HG03571 (cell line): ENCODE results near the gene JAK1.

ENCODE experiments used
- ATAC-seq: cut with Tn5 transposase; IDR thresholded peaks from one replicate; pipeline ENCODE4 v1.9.1; 2021; ENCODE audit not compliant: unreplicated experiment

The JAK1 gene

DNA sequence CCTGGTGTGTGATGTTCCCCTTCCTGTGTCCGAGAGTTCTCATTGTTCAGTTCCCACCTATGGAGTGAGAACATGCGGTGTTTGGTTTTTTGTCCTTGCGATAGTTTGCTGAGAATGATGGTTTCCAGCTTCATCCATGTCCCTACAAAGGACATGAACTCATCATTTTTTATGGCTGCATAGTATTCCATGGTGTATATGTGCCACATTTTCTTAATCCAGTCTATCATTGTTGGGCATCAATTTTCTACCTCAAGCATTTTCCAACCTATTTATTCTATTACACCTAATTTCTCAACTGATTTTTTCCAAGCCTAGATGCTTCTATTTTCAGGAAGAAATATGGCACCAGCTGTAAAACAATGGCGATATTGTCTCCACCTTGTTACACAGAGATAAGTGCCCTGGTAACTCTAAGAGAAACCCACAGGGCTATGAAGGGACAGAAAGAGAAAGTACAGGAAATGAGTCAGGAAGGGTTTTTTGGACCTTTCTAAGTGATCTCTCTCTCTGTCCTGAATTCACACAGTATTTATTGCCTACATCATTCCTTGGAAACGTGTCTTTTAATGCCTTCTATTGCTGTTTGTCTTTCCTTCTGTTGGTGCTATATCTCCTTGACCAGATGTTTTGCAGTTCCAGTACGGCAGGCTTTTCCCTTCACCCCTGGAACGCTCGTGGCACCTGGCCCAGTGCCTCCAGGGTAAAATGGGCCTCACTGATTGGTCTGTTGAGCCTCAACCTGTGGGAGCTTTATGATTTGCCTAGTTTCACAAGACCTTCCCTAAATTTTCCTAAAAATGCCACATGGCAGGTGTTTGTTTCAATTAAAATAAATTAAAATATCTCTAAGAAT lies 14.6 kb upstream of the JAK1 start:
- ATAC-seq = no peak

DNA sequence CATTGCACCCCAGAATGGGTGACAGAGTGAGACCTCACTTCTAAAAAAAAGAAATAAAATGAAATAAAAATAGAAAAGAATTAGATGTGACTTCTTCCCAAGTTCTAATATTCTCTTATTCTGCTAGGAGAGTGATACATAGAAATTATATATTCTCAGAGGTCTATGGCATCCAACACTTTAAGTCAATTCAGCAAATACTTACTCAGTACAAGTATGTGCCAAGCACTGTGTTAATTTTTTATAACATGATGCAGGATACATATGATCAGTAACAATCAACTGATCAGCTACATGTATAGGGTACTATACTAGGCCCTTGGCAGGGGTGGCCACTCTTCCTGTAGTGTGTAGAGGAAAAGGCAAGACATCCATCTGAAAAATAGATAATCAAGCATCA lies 13.0 kb upstream of the JAK1 start:
- ATAC-seq = no peak

DNA sequence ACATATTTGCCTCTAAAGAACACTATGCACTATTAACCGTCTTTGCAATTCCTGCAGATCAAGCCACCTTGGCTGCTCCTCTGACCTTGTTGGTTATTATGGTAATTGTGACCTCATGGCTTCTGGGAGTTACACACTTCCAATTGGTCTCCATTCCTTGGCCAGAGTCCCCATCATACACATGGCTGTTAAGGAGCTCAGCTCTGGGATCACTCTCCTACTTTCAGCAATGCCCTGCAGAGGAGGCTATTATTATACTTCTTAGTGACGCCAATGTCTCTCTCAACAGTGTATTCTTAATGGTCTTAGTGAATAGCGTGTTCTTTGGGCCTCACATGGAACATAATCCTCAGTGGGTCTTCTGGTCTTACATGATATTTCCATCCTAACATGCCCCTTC lies 10.0 kb upstream of the JAK1 start:
- no peak for ATAC-seq

DNA sequence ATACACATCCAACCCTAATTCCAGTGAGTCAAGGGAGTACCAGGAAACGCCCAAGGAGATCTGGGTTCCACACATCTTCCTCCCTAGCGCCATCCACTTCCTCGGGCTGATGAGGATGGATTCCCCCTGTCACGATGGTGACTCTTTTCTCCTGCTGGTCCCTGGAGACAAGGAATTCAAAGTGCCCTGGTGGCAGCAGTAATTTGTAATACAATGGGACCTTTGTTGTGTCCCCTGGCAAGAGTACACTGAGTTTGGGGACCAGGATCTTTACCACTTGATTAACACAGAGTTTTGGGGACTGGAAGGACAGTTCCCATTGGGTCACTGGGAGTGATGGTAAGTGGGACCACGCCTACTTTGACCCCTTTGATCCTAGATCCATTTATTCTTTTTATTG lies 9.4 kb upstream of the JAK1 start:
- no peak for ATAC-seq

DNA sequence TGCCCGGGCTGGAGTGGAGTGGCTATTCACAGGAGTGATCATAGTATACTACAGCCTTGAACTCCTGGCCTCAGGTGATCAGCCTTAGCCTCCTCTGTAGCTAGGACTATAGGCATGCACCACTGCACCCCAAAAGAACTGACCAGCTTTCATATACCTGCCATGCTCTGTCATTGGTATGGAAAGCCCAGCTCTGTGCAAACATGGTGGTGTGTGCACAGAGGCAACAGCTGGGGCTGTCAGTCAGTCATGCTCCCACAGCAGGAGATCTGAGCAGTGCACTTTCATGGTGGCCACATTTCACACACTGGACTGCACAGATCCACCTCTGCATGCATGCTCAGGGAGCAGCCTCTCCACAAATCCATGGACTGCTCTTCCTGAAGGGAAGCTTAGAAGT lies 8.8 kb upstream of the JAK1 start:
- ATAC-seq = no peak

DNA sequence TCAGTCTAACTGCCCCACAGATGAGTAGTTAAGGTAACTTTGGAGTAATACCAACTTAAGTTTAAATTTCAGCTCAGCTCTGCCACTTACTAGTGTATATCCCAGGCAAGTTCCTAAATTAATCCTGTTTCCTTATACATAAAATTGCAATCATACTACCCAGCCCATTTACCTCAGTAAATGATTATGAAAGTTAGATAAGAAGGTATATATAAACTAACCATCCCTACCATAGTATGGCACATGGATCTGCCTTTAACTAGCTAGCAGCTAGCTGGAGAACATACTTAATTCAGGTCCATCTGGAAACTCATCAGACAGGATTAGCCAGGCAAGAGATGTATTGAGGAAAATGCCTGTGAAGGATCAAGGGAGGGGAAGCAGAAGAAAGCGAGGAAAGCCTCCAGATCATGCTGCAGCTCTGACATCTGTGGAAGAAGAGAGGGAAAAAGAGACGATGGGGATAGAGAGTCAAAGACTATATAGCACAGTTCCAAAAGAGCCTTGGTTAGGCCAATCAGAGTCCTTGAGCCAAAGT lies 8.0 kb upstream of the JAK1 start:
- ATAC-seq = no peak

DNA sequence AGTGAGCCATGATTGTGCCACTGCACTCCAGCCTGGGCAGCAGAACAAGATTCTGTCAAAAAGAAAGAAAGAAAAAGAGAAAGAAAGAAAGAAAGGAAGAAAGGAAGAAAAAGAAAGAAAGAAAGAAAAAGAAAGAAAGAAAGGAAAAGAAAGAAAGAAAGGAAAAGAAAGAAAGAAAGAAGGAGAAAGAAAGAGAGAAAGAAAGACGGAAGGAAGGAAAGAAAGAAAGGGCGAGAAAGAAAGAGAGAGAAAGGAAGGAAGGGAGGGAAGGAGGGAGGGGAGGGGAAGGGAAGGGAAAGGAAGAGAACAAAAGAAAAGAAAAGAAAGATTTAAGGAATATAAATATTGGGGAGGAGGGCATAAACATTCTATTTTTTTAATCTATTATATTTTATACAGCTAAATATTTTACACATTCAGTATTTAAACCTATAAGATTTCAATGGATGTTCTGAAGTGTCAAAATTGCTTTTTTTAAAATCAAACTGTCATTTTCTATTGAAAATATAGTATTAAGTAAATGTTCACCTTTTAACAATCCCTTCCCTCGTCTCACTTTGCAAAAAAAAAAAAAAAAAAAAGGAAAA lies 6.8 kb upstream of the JAK1 start:
- ATAC-seq = no peak

DNA sequence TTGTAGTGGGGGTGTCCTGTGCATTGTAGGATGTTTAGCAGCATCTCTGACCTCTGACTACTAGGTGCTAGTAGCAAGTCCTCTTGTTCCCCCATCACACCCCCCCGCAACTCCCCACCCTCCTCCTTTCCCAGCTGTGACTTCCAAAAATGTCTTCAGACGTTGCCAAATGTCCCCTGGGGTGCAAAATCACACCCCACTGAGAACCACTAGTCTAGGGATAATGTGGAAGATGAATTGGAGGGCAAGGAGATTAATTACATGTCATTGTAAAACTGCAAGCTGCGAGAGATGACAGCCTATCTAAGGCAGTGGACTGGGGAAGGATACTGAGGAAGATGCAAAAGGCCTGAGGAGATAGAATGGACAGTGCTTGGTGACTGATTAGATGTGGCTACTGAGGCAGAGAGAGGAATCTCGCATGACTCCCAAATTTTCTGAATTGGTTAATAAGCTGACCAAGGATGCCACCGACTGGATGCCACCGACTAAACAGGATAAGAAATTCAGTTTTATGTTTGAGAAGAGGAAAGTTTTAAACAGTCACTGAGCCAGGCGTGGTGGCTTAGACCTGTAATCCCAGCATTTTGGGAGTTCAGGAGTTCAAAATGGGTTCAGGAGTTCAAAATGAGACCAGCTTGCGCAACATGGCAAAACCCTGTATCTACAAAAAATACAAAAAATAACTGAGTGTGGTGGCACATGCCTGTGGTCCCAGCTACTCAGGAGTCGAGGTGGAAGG lies 3.1 kb upstream of the JAK1 start:
- ATAC-seq = no peak

DNA sequence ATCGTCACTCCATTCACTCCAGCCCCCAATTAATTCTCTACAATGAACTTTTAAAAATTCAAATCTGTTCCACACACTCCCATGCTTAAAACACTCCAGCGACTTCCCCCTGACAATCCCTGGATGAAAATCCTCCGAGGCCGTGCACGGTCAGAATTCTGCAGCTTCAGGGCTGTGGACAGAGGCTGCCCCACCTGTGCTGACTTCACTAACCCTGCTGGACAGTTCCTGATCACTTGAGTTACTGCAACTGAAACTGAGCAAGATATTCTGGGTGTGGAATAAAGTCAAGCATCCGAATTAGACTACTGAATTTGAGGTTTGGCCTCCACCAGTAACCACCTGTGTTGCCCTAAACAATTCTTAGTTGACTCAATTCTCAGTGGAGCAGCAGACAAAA lies 1.0 kb upstream of the JAK1 start:
- no peak for ATAC-seq

DNA sequence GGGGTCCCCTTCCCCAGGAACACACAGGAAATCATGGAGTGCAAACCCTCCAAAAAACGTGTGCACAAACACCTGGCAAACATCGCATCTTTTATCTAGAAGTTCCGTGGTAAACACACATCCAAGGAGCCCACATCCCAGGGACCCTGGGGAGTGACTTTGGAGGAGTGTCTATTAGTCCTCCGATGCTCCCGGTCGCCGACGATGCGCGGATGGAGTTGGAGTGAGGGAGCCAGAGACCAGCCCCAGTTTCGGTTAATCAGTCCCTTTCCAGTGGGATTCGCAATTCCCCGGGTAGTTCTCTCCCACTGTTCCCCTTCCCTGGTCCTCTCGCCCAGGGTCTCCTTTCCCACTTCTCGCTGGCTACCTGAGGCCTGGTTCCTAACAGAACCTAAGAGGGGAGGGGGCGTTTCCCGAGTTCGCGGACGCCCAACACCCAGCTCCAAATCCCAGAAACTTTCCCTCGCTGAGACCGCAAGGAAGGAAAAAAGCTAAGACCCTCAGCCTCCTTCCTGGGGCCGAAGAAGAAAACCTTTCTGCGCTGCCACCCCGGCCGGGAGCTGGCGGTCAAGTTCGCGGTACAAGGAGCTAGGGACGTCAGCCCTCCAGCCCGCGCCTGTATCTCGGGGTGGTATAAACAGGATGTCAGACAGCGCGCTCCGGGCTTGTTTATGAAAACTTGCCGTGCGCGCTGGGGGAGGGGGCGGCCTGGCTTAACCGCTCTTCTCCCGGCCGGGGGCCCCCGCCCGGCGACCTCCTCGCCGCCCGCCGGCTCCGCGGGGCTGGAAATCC lies 787 bp downstream of the JAK1 start:
- ATAC-seq = peak; percentile 48

DNA sequence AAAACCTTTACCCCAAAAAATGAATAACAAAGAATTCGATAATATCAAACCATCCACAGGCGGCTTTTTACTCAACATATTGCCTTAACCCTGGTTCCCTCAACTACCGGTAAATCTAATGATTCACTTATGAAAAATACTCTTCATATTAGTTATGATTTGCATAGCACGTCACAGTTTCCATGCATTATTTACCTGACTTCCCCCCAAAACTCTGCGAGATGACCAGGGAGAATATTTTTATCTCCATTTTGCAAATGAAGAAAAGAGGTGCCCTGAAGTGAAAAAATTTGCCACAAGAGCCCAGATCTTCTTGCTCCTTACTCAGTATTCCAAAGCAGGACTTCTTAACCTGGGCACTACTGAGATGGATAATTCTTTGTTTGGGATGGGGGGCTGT lies 2.9 kb downstream of the JAK1 start:
- ATAC-seq = no peak

DNA sequence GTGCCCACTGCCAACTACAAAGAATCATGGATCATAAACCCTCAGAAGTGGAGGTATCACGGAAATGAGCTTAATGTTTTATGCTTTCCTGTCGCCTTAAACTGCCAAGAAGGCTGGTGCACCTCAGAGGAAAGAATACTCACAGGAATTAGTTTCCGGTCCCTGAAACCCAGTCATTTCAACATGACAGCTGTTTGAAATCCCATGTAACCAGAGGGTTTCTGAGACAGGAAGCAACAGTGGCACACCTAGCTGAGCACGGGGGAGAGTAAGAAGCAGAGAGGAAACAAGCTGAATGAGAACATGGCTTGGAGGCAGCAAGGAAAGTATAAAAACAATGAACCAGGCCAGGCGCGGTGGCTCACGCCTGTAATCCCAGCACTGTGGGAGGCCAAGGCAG lies 3.9 kb downstream of the JAK1 start:
- no peak for ATAC-seq

DNA sequence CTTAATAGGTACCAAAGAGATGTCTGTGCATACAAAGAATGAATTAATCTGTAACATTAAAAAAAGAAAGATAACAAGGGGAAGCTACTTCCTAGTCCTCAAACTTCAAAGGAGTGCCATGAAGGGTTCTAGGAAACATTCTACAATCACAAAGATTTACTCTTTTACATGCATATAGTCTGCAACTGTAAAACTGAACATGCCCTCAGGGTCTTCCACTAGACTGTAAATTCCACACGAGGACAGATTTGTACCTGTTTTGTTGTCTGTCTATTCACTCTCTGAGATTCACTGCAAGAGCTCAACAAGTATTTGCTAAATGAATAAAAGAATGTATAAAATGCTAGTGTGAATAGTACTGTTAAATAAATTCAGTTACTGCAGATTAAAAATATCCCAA lies 4.4 kb downstream of the JAK1 start:
- no peak for ATAC-seq

DNA sequence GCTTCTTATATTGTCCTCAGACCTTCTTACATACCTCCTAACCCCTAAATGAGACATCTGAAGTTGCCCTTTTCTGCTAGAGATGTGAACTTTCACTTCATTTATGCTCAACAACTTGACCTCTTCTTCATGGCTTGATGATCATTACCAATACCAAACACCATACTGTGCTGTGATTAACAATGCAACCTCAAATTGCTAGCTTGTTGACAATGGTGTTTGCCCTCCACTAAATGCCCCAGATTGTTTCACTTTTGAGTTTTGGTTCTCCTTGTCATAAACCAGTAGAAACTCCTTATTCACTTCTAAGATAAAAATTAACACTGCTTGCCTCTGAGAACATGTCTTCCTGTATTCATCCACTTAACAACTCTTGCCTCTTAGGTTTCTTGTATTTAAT lies 5.6 kb downstream of the JAK1 start:
- peak; percentile 77 for ATAC-seq

DNA sequence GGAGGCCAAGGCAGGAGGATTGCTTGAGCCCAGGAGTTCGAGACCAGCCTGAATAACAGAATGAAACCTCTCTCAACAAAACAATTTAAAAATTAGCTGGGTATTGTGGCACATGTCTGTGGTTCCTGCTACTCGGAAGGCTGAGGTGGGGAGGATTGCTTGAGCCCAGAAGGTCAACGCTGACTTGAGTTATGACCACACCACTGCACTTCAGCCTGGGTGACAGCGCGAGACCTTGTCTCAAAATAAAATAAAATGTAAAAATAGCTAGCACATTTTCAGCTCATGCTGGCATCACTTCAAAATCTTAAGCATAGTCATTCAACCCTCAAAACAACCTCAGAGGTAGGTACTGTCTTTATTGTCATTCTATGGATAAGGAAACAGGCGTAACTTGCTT lies 6.4 kb downstream of the JAK1 start:
- no peak for ATAC-seq

DNA sequence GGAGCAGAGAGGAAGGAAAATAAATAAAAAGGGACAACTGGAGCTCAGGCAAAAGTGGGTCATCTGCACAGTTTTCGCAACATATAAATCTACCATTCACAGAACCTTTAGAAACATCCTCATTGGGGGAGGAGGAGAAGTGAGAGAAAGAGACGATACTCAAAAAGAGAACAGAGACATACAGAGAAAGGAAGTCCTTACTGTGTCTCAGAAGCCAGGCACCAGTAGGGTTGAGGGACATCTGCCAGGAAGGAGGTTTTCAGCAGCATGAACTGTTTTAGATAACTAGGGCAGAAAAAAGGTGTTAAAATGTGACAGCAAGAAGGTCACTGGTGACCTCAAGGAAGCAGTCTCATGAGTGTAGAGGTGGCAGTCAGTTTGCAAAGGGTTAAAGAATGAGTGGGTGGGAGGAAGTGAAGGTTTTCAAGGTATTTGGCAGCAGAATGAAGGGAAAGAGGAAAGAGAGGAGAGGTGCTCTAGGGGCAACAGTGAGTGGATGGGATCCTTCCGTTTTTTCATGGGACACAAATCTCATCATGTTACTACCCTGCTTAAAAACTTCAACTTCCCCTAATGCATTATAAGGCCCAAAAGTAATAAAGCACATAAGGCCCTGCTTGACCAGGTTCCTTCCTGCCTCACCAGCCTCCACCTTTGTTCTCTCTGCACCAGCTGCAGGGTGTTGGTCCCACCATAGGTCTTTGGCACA lies 9.5 kb downstream of the JAK1 start:
- peak; percentile 73 for ATAC-seq

DNA sequence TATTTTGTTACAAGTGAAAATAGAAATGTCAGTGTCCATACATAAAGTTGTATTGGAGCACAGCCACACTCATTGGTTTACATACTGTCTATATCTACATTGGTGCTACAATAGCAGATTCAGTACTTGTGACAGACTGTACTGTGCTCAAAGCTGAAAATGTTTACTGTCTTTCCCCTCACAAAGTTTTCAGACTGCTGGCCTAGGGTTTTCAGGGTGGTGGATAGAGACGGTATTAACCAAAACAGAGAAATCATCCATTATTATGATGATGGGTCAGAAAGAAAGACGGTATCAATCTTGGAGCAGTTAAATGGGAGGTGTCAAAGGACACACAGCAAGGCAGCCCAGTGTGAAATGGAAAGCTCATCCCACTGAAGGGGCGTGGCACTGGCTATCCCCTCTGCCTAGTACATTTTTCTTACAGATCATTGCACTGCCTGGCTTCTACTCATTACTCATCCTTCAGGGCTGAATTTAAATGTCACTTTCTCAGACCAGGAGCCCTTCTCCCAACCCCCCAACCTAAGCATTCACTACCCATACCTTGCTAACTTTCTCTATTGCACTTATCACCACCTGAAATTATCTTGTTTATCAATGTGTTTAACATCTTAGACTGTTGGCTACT lies 10.2 kb downstream of the JAK1 start:
- ATAC-seq = no peak

DNA sequence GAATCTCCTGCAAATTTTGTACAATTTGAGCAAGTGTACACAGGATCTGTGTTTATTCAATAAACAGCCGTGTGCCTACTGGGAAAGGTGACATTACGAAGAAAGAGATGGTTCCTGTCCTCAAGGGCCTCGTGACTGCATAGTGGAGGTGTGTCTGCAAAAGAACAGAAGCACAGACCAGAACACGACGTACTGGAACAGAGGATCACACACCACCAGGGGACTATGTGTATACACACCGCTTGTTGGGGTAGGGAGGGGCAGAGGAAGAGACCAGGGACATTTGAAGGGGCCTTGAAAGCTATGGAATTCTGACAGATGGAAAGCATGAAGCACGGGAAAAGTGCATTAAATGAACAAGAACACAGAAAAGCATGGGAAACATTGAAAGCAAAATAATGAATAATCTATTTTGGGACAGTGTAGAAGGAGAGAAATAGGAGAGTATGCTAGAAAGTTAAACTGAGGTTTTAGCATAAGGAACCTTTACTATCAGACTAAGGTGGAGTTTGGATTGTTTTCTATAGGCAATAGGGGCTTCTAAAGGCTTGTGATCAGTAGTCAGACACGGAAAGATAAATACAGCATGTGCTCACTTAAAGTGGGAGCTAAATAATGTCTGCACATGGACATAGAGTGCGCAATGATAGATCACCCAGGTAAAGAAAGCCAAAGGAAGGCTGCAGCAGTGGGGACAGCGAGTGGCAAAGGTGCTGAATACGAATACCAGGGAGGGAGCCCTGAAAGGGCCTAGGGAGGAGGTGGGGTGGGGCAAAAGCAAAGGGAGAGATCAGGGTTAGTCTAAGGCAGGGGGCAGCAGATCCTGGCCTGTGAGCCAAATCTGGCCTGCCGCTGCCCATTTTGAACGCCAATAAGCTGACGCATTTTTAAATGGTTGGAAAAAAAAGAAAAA lies 11.0 kb downstream of the JAK1 start:
- no peak for ATAC-seq

DNA sequence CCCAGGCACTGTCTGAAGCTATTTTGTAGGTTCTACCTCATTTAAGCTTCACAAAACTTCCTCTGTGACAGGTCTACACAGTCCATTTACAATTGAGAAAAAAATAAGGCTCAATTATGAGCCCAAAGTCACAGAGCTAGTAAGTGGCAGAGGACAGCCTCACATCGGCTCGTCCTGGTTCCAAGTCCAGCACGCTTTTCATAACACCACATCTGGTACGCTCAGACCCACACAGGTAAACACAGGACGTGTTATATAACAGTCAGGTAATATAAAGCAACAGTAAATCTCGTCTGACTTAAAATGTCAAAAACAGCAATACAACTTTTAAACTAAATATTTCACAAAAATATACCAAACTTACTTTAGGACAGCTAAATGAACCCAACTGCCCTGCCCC lies 13.1 kb downstream of the JAK1 start:
- no peak for ATAC-seq
